HEK293 (cell line): Measurements from ENCODE around the gene ALG8.
A peak's percentile ranks its signal among the peaks of the same experiment; 100 is the strongest.

Experiments
- CTCF ChIA-PET: fragments of 350-600 bp; formaldehyde crosslinking; extraction: SDS; loops from one replicate; lab custom pipeline; 2021; ENCODE audit warnings: antibody characterized with exemption; lab: Yijun Ruan, JAX
- POLR2A ChIA-PET: fragments of 300-600 bp; formaldehyde crosslinking; extraction: SDS; loops from one replicate; lab custom pipeline; 2020; ENCODE audit warnings: antibody characterized with exemption, inconsistent platforms; lab: Yijun Ruan, JAX
- H3K27ac ChIP-seq: fragments of 200-500 bp; sonication (Bioruptor generic); 2 replicates; pipeline ENCODE4 v1.5.1; 2014; ENCODE audit warnings: low read depth, low read length, control low read depth, inconsistent platforms; ENCODE audit errors: extremely low read depth
- H3K36me3 ChIP-seq, 2 experiments: fragments of 200-500 bp in 1 of 2; sonication (Bioruptor generic) in 1 of 2; 1 replicate in 1 of 2; 2 replicates in 1 of 2; pipeline ENCODE4 v1.5.1; 2014 to 2017; ENCODE audit warnings: inconsistent platforms in 2 of 2, low read length in 2 of 2; ENCODE audit not compliant: control insufficient read depth in 2 of 2, insufficient read depth in 1 of 2
- H3K4me1 ChIP-seq: fragments of 200-500 bp; sonication (Bioruptor generic); 2 replicates; pipeline ENCODE4 v1.5.1; 2014; ENCODE audit warnings: mild to moderate bottlenecking, low read length, inconsistent platforms; ENCODE audit not compliant: control insufficient read depth, insufficient read depth
- H3K4me3 ChIP-seq: 2 replicates; pipeline ENCODE4 v1.5.1; 2011; ENCODE audit warnings: low read depth, mild to moderate bottlenecking, control low read depth, low read length, moderate library complexity
- H3K9me3 ChIP-seq: fragments of 200-500 bp; sonication (Bioruptor generic); 2 replicates; pipeline ENCODE4 v1.5.1; 2014; ENCODE audit warnings: low read depth, low read length, inconsistent platforms; ENCODE audit not compliant: control insufficient read depth, insufficient read depth
- BCL11A ChIP-seq: fragments of 450-650 bp; formaldehyde crosslinking; IDR thresholded peaks from 2 replicates; pipeline ENCODE4 v1.5.1; 2016; ENCODE audit warnings: low read depth, missing biosample characterization, missing genetic modification characterization
- BCL6B ChIP-seq: fragments of 450-650 bp; formaldehyde crosslinking; IDR thresholded peaks from 2 replicates; pipeline ENCODE4 v1.5.1; 2017; ENCODE audit warnings: missing biosample characterization, missing genetic modification characterization
- GLI2 ChIP-seq: fragments of 450-650 bp; formaldehyde crosslinking; IDR thresholded peaks from 2 replicates; pipeline ENCODE4; 2017; ENCODE audit warnings: missing biosample characterization, missing genetic modification characterization, low read depth, borderline replicate concordance
- KLF1 ChIP-seq: fragments of 450-650 bp; formaldehyde crosslinking; IDR thresholded peaks from 2 replicates; pipeline ENCODE4 v1.5.1; 2016; ENCODE audit warnings: missing biosample characterization, missing genetic modification characterization
- SCRT2 ChIP-seq: fragments of 450-650 bp; formaldehyde crosslinking; IDR thresholded peaks from 2 replicates; pipeline ENCODE4 v1.5.1; 2016; ENCODE audit warnings: missing biosample characterization, missing genetic modification characterization
- SP3 ChIP-seq: fragments of 450-650 bp; formaldehyde crosslinking; IDR thresholded peaks from 2 replicates; pipeline ENCODE4 v1.5.1; 2016; ENCODE audit warnings: missing biosample characterization, missing genetic modification characterization
- SP7 ChIP-seq: fragments of 450-650 bp; formaldehyde crosslinking; IDR thresholded peaks from 2 replicates; pipeline ENCODE4 v1.5.1; 2016; ENCODE audit warnings: missing biosample characterization, missing genetic modification characterization
- TRIM28 ChIP-seq: IDR thresholded peaks from 2 replicates; pipeline ENCODE4 v1.6.1; 2011; ENCODE audit warnings: low read length, control low read depth, borderline replicate concordance
- ZFHX2 ChIP-seq: fragments of 450-650 bp; formaldehyde crosslinking; conservative IDR thresholded peaks from 2 replicates; pipeline ENCODE4 v1.5.1; 2016; ENCODE audit warnings: missing biosample characterization, missing genetic modification characterization
- ZNF169 ChIP-seq: fragments of 450-650 bp; formaldehyde crosslinking; IDR thresholded peaks from 2 replicates; pipeline ENCODE4 v1.5.1; 2016; ENCODE audit warnings: missing biosample characterization, missing genetic modification characterization
- ZNF239 ChIP-seq: fragments of 450-650 bp; formaldehyde crosslinking; IDR thresholded peaks from 2 replicates; pipeline ENCODE4 v1.5.1; 2016; ENCODE audit warnings: missing biosample characterization, missing genetic modification characterization
- ZNF302 ChIP-seq: fragments of 450-650 bp; formaldehyde crosslinking; IDR thresholded peaks from 2 replicates; pipeline ENCODE4 v1.5.1; 2016; ENCODE audit warnings: missing biosample characterization, missing genetic modification characterization, low read depth
- ZNF311 ChIP-seq: fragments of 450-650 bp; formaldehyde crosslinking; IDR thresholded peaks from 2 replicates; pipeline ENCODE4 v1.5.1; 2017; ENCODE audit warnings: missing biosample characterization, missing genetic modification characterization, borderline replicate concordance
- ZNF362 ChIP-seq: fragments of 450-650 bp; formaldehyde crosslinking; IDR thresholded peaks from 2 replicates; pipeline ENCODE4 v1.5.1; 2016; ENCODE audit warnings: missing biosample characterization, missing genetic modification characterization
- ZNF394 ChIP-seq: fragments of 450-650 bp; formaldehyde crosslinking; IDR thresholded peaks from 2 replicates; pipeline ENCODE4 v1.5.1; 2016; ENCODE audit warnings: missing biosample characterization, missing genetic modification characterization, mild to moderate bottlenecking, moderate library complexity, borderline replicate concordance
- ZNF404 ChIP-seq: fragments of 450-650 bp; formaldehyde crosslinking; IDR thresholded peaks from 2 replicates; pipeline ENCODE4 v1.5.1; 2017; ENCODE audit warnings: missing biosample characterization, missing genetic modification characterization
- ZNF433 ChIP-seq: fragments of 450-650 bp; formaldehyde crosslinking; IDR thresholded peaks from 2 replicates; pipeline ENCODE4 v1.5.1; 2016; ENCODE audit warnings: missing biosample characterization, missing genetic modification characterization, low read depth
- ZNF530 ChIP-seq: fragments of 450-650 bp; formaldehyde crosslinking; IDR thresholded peaks from 2 replicates; pipeline ENCODE4 v1.5.1; 2016; ENCODE audit warnings: low read depth, missing biosample characterization, missing genetic modification characterization
- ZNF558 ChIP-seq: fragments of 450-650 bp; formaldehyde crosslinking; IDR thresholded peaks from 2 replicates; pipeline ENCODE4 v1.5.1; 2016; ENCODE audit warnings: missing biosample characterization, missing genetic modification characterization
- ZNF571 ChIP-seq: fragments of 450-650 bp; formaldehyde crosslinking; IDR thresholded peaks from 2 replicates; pipeline ENCODE4 v1.5.0; 2017; ENCODE audit warnings: missing biosample characterization, missing genetic modification characterization
- ZNF610 ChIP-seq: fragments of 450-650 bp; formaldehyde crosslinking; IDR thresholded peaks from 2 replicates; pipeline ENCODE4 v1.5.1; 2016; ENCODE audit warnings: missing biosample characterization, missing genetic modification characterization, borderline replicate concordance
- ZNF624 ChIP-seq: fragments of 450-650 bp; formaldehyde crosslinking; IDR thresholded peaks from 2 replicates; pipeline ENCODE4 v1.5.1; 2017; ENCODE audit warnings: missing biosample characterization, missing genetic modification characterization
- ZNF701 ChIP-seq: fragments of 450-650 bp; formaldehyde crosslinking; IDR thresholded peaks from 2 replicates; pipeline ENCODE4 v1.5.1; 2016; ENCODE audit warnings: missing biosample characterization, missing genetic modification characterization
- ZNF704 ChIP-seq: fragments of 450-650 bp; formaldehyde crosslinking; IDR thresholded peaks from 2 replicates; pipeline ENCODE4 v1.5.1; 2016; ENCODE audit warnings: missing biosample characterization, missing genetic modification characterization
- ZNF707 ChIP-seq: fragments of 450-650 bp; formaldehyde crosslinking; IDR thresholded peaks from 2 replicates; pipeline ENCODE4 v1.5.1; 2016; ENCODE audit warnings: missing biosample characterization, missing genetic modification characterization
- ZNF777 ChIP-seq: fragments of 450-650 bp; formaldehyde crosslinking; IDR thresholded peaks from 2 replicates; pipeline ENCODE4 v1.5.1; 2017; ENCODE audit warnings: missing biosample characterization, missing genetic modification characterization, borderline replicate concordance
- ZNF837 ChIP-seq: fragments of 450-650 bp; formaldehyde crosslinking; IDR thresholded peaks from 2 replicates; pipeline ENCODE4 v1.5.1; 2016; ENCODE audit warnings: missing biosample characterization, missing genetic modification characterization
- ZXDB ChIP-seq: fragments of 450-650 bp; formaldehyde crosslinking; IDR thresholded peaks from 2 replicates; pipeline ENCODE4 v1.5.1; 2016; ENCODE audit warnings: missing biosample characterization, missing genetic modification characterization
- TF ChIP-seq, protein P1 (sequence below): fragments of 450-650 bp; formaldehyde crosslinking; IDR thresholded peaks from 2 replicates; pipeline ENCODE4 v1.5.1; 2017; ENCODE audit warnings: missing biosample characterization, missing genetic modification characterization
- TF ChIP-seq, protein P2 (sequence below): fragments of 450-650 bp; formaldehyde crosslinking; IDR thresholded peaks from 2 replicates; pipeline ENCODE4 v1.5.1; 2016; ENCODE audit warnings: missing biosample characterization, missing genetic modification characterization
- TF ChIP-seq, protein P3 (sequence below): fragments of 450-650 bp; formaldehyde crosslinking; IDR thresholded peaks from 2 replicates; pipeline ENCODE4 v1.5.1; 2016; ENCODE audit warnings: missing biosample characterization, missing genetic modification characterization

ALG8 gene

DNA sequence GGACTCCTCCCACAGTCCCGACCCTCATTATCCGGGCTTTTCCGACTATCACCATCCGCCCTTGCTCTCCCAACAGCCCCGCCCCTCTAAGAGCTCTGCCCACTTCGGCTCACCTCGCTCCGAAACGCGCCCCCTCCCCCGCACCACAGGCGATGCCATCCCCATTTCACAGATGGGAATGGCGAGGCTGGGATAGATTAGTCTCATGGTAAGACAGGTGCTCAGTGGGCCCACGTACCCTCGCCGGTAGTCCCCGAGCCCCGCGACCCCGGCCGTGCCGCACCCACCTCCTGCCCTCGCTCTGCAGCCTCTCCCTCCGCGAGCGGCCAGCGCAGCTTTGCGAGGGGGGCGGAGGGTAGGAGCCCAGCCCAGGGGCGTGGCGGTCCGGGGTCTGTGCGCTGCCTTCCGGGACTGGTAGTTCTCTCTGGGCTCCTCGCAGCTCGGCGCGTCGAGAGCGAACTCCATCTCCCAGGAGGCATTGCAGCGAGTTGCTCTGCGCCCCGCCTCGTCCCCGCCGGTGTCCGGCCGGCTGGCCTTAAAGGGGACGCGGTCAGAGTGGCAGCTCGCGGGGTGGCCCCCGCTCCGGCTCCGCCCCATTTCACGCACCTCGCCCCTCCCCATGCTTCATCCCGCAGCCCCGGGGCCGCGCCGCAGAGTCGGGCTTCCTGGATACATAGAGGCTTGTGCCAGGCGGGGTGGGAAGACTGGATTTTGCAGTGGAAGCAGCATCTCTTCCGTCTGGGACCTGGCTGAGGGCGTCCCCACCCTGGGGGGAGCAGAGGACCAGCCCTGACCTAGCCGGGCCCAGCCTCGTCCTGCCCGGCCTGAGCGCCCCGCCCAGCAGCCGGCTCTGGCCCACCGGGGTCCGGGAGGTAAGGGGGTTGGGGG is 49.1 kb upstream of the ALG8 start, which contains the start of the genes KCTD21 and USP35:
Gene KCTD21, minus strand, starts transcription at position 341 of the 888 bp plus-strand sequence. CDS start 14,072 bp downstream, outside the sequence.
Gene USP35, plus strand, starts transcription at position 634 of the 888 bp plus-strand sequence. CDS start 7,327 bp downstream, outside the sequence.
- CTCF ChIA-PET: interaction anchor here (0.6 to 1.9 kb wide), 4 partner anchors 19 to 1009 kb away, joined by 3 to 4 read pairs (median 4); no protein-coding TSS in a partner anchor
- H3K27ac ChIP-seq: no peak within 1 kb of the TSS; the same call in 1 of the 2 replicates
- H3K4me3 ChIP-seq: peak within 1 kb of the TSS; percentile 83
- no peaks in the 10 kb centered on the region for H3K4me1 ChIP-seq
- POLR2A ChIA-PET: interaction anchor here (0.5 to 1.6 kb wide), 11 partner anchors 13 to 1404 kb away, joined by 3 to 21 read pairs (median 4); partner anchors contain the start of genes ALG8, INTS4, NARS2 and NDUFC2
- H3K36me3 ChIP-seq: no peaks in the 10 kb centered on the region
- no peaks in the 10 kb centered on the region for H3K9me3 ChIP-seq
- no peak for TF ChIP-seq GLI2 (tag by site-specific recombination)
- TF ChIP-seq ZNF777 (tag by site-specific recombination): no peak
- TF ChIP-seq ZNF530 (tag by site-specific recombination): no peak
- TF ChIP-seq ZFHX2: peak; percentile 93
- no peak for TF ChIP-seq ZNF837 (tag by site-specific recombination)
- peak; percentile 76 for TF ChIP-seq BCL11A
- TF ChIP-seq, protein P1, sequence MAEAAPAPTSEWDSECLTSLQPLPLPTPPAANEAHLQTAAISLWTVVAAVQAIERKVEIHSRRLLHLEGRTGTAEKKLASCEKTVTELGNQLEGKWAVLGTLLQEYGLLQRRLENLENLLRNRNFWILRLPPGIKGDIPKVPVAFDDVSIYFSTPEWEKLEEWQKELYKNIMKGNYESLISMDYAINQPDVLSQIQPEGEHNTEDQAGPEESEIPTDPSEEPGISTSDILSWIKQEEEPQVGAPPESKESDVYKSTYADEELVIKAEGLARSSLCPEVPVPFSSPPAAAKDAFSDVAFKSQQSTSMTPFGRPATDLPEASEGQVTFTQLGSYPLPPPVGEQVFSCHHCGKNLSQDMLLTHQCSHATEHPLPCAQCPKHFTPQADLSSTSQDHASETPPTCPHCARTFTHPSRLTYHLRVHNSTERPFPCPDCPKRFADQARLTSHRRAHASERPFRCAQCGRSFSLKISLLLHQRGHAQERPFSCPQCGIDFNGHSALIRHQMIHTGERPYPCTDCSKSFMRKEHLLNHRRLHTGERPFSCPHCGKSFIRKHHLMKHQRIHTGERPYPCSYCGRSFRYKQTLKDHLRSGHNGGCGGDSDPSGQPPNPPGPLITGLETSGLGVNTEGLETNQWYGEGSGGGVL (tag by site-specific recombination): no peak
- TF ChIP-seq SP7 (tag by site-specific recombination): peak; percentile 81
- TF ChIP-seq ZNF610 (tag by site-specific recombination): peak; percentile 84
- TF ChIP-seq KLF1 (tag by site-specific recombination): peak; percentile 92
- TF ChIP-seq, protein P2, sequence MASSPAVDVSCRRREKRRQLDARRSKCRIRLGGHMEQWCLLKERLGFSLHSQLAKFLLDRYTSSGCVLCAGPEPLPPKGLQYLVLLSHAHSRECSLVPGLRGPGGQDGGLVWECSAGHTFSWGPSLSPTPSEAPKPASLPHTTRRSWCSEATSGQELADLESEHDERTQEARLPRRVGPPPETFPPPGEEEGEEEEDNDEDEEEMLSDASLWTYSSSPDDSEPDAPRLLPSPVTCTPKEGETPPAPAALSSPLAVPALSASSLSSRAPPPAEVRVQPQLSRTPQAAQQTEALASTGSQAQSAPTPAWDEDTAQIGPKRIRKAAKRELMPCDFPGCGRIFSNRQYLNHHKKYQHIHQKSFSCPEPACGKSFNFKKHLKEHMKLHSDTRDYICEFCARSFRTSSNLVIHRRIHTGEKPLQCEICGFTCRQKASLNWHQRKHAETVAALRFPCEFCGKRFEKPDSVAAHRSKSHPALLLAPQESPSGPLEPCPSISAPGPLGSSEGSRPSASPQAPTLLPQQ (tag by site-specific recombination): peak; percentile 99
- no peak for TF ChIP-seq ZNF701 (tag by site-specific recombination)
- no peak for TF ChIP-seq ZNF624
- TF ChIP-seq ZNF571 (tag by site-specific recombination): no peak
- no peak for TF ChIP-seq ZNF302
- TF ChIP-seq ZNF704 (tag by site-specific recombination): no peak
- TF ChIP-seq ZNF394 (tag by site-specific recombination): peak; percentile 50; the same call in 1 of the 2 replicates
- no peak for TF ChIP-seq BCL6B (tag by site-specific recombination)
- TF ChIP-seq ZNF311: no peak
- TF ChIP-seq ZNF433: no peak
- TF ChIP-seq ZNF404 (tag by site-specific recombination): no peak
- TF ChIP-seq TRIM28: no peak
- 0 out of 2 replicates have a peak, but pooled peaks have one; percentile 25 for TF ChIP-seq SCRT2 (tag by site-specific recombination)
- TF ChIP-seq ZNF558 (tag by site-specific recombination): no peak
- no peak for TF ChIP-seq ZNF707 (tag by site-specific recombination)
- TF ChIP-seq, protein P3, sequence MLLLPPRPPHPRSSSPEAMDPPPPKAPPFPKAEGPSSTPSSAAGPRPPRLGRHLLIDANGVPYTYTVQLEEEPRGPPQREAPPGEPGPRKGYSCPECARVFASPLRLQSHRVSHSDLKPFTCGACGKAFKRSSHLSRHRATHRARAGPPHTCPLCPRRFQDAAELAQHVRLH: peak; percentile 97
- TF ChIP-seq ZNF362 (tag by site-specific recombination): no peak
- peak; percentile 99 for TF ChIP-seq SP3 (tag by site-specific recombination)
- TF ChIP-seq ZNF169 (tag by site-specific recombination): no peak
- no peak for TF ChIP-seq ZNF239 (tag by site-specific recombination)
- TF ChIP-seq ZXDB (tag by site-specific recombination): peak; percentile 89
